Right lobe of liver (tissue), 6 donors: ENCODE results near the gene SQSTM1. TPM values are rescaled to one million over a fixed set of nuclear protein-coding genes. Genes with fewer than 3 reads are reported as not detected.
A peak's percentile ranks its signal among the peaks of the same experiment; 100 is the strongest.

Experiments
- ATAC-seq, 4 donors: fragments of 200-7000 bp; cut with Tn5 transposase; one replicate each; pipeline ENCODE4 v1.9.1; 2020; ENCODE audit warnings: mild to moderate bottlenecking in 4 of 4, moderate library complexity in 4 of 4
- DNase-seq, 3 donors: peaks; one replicate each; pipeline ENCODE4 v3.0.0-alpha.2; 2020
- H3K27ac ChIP-seq, 3 donors: fragments of 200-600 bp; one replicate each; pipeline ENCODE4 v1.8.0; 2022
- H3K27me3 ChIP-seq, 2 donors: fragments of 200-600 bp; one replicate each; pipeline ENCODE4 v1.8.0; 2022
- H3K36me3 ChIP-seq, 4 donors: fragments of 200-600 bp; sonication (generic) in 1 of 4; one replicate each; pipeline versions ENCODE4 v1.5.1 to v1.8.0; 2017 to 2022; ENCODE audit warnings: control low read depth in 1 of 4
- H3K4me1 ChIP-seq, 4 donors: fragments of 200-600 bp; sonication (generic) in 1 of 4; one replicate each; pipeline versions ENCODE4 v1.5.1 to v1.8.0; 2017 to 2022; ENCODE audit warnings: control low read depth in 1 of 4
- H3K4me3 ChIP-seq, 3 donors: fragments of 200-600 bp; one replicate each; pipeline ENCODE4 v1.8.0; 2022
- H3K9me3 ChIP-seq, 4 donors: fragments of 200-600 bp; sonication (generic) in 1 of 4; one replicate each; pipeline versions ENCODE4 v1.5.1 to v1.8.0; 2017 to 2022; ENCODE audit warnings: control low read depth in 1 of 4
- CTCF ChIP-seq, 4 donors: fragments of 200-600 bp in 3 of 4; fragments of 450-650 bp in 1 of 4; IDR thresholded peaks; one replicate each; pipeline versions ENCODE4 v1.5.1 to v1.8.0; 2016 to 2022; ENCODE audit warnings: antibody characterized with exemption in 4 of 4, mild to moderate bottlenecking in 2 of 4
- POLR2A ChIP-seq: fragments of 450-650 bp; IDR thresholded peaks from one replicate; pipeline ENCODE4 v1.6.1; 2017; ENCODE audit warnings: antibody characterized with exemption, mild to moderate bottlenecking
- WGBS: methylation state at CpG from one replicate; pipeline ENCODE4 v1.1.6; 2018; ENCODE audit warnings: low coverage, low lambda C conversion rate; ENCODE audit not compliant: insufficient coverage; ENCODE audit errors: missing lambda C conversion rate; 5-methylcytosine and 5-hydroxymethylcytosine counted together
- intact Hi-C, 2 donors: fragments of 100-400 bp; cut with DNase I; formaldehyde crosslinking; loops; one replicate each; pipeline versions ENCODE4 v1.11.2 to v1.14.1; 2022
- total RNA-seq, 6 experiments: library from RNA; depleted of rRNA in 2 of 6; stranded (reverse); fragments of >200 nt in 2 of 6; fragmentation: NEBNext Ultra II Directional in 3 of 6; extraction: Animal tissue kit (Norgen Biotek cat#: 25700) in 3 of 6; gene quantifications; one replicate each; pipeline versions ENCODE4 v1.1.0 to v1.2.4, GENCODE V29; 2016 to 2023
- donor health status: DM: no; HTN: yes; CAD: no.
- donor health status: DM: no; HTN: no; CAD: no.
- donor health status: DM: no; HTN: no; CAD: no.
- donor health status: DM: no; HTN: yes; CAD: no.
- donor health status: DM: no; HTN: yes; CAD: no.

Gene SQSTM1
- total RNA-seq, 6 experiments from 2014 or later = 195 to 1,174 (median 649) TPM

- no peak for DNase-seq
- TF ChIP-seq POLR2A = no peak
- TF ChIP-seq CTCF (IDR thresholded peaks at IDR 0.05) = no peak
- intact Hi-C loops = no loop called here
- no peak overlapping the region for H3K27ac ChIP-seq
- H3K4me3 ChIP-seq = no peak overlapping the region
- no peaks in the 10 kb centered on the region for H3K27me3 ChIP-seq
- no peaks in the 10 kb centered on the region for H3K9me3 ChIP-seq
- WGBS = 91% methylated on average over 7 of the region's 31 CpGs
- peaks cover 0 to 4% (median 0%) of the 10 kb centered on the region in 4 donors for H3K4me1 ChIP-seq
- H3K36me3 ChIP-seq = peaks cover 0 to 22% (median 7%) of the 10 kb centered on the region in 4 donors
- ATAC-seq = no peak
Measured at GRCh38 chr5:179863449-179864085, 42.9 kb downstream of the SQSTM1 start.

- H3K27ac ChIP-seq = no peak overlapping the region
- no peaks in the 10 kb centered on the region for H3K4me1 ChIP-seq
- TF ChIP-seq CTCF (IDR thresholded peaks at IDR 0.05) = no peak
- no peak for TF ChIP-seq POLR2A
- no peaks in the 10 kb centered on the region for H3K27me3 ChIP-seq
- 92% methylated on average over 4 of the region's 7 CpGs for WGBS
- ATAC-seq = no peak
- no peak overlapping the region for H3K4me3 ChIP-seq
- intact Hi-C loops = no loop called here
- H3K9me3 ChIP-seq = no peaks in the 10 kb centered on the region
- no peak for DNase-seq
- peaks cover 0 to 29% (median 7%) of the 10 kb centered on the region in 4 donors for H3K36me3 ChIP-seq
Measured at GRCh38 chr5:179864686-179865085, 44.0 kb downstream of the SQSTM1 start.

GRCh38 chr5:179865491-179866240 is 45.0 kb downstream of the SQSTM1 start:
- H3K9me3 ChIP-seq = no peaks in the 10 kb centered on the region
- TF ChIP-seq CTCF (IDR thresholded peaks at IDR 0.05) (no peak), POLR2A (no peak)
- H3K27me3 ChIP-seq = no peaks in the 10 kb centered on the region
- no peak overlapping the region for H3K4me3 ChIP-seq
- DNase-seq (no peak), ATAC-seq (no peak)
- no peaks in the 10 kb centered on the region for H3K4me1 ChIP-seq
- intact Hi-C loops = no loop called here
- 86% methylated on average over 9 of the region's 15 CpGs for WGBS
- peaks cover 0 to 33% (median 7%) of the 10 kb centered on the region in 4 donors for H3K36me3 ChIP-seq
- no peak overlapping the region for H3K27ac ChIP-seq

GRCh38 chr5:179866241-179867078 is 45.8 kb downstream of the SQSTM1 start:
- H3K4me1 ChIP-seq = no peaks in the 10 kb centered on the region
- no peaks in the 10 kb centered on the region for H3K27me3 ChIP-seq
- no peak overlapping the region for H3K4me3 ChIP-seq
- H3K27ac ChIP-seq = no peak overlapping the region
- intact Hi-C loops = no loop called here
- H3K9me3 ChIP-seq = no peaks in the 10 kb centered on the region
- TF ChIP-seq CTCF (IDR thresholded peaks at IDR 0.05) (peak in 2 of 4 donors; percentile 4 to 6), POLR2A (no peak)
- H3K36me3 ChIP-seq = peaks cover 0 to 36% (median 7%) of the 10 kb centered on the region in 4 donors
- WGBS = 39% methylated on average over 6 of the region's 21 CpGs
- ATAC-seq (peak in 1 of 4 donors; percentile 18), DNase-seq (no peak)
